ENCODE measurements around the gene IER5L. TPM values are rescaled to one million over a fixed set of nuclear protein-coding genes. Genes with fewer than 3 reads are reported as not detected.

The IER5L gene
- total RNA-seq, 4 donors from 2014 or later = 4.3 to 8.2 (median 6.2) TPM

DNA sequence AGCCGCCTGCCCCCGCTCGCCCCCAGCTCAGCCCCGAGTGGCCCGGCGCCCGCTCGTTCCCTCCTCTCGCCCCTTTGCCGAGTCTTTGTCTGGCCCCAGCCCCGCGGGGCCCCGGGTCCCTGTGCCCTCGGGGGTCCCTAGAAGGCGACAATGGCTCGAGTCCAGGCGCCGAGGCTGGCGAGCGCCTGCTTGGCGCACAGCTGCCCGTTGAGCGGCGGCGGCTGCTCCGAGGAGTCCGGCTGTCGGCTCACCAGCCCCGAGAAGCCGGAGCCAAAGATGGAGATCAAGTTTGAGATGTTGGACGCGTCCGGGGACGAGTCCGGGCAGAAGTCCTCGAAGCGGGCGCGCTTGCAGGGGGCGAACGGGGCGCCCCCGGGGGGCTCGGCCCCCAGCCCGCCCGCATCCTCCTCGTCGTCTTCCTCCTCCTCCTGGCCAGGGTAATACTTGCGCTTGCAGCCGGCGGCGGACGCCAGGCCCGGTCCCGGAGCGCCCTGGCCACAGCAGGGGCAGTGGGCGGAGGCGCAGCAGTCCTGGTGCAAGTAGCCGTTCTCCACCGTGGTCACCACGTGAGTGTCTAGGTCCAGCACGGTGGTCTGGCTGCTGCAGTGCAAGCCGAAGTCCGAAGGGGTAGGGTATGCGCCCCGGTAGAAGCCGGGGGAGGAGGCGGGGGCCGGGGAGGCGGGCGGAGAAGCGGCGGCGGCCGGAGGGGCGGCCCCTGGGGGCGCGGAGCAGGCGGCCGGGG, 1.2 kb downstream of the IER5L start:
- TF ChIP-seq EP300 (IDR thresholded peaks at IDR 0.05) = no peak
- TF ChIP-seq POLR2AphosphoS5 (IDR thresholded peaks at IDR 0.05) = no peak
- TF ChIP-seq, protein P1, sequence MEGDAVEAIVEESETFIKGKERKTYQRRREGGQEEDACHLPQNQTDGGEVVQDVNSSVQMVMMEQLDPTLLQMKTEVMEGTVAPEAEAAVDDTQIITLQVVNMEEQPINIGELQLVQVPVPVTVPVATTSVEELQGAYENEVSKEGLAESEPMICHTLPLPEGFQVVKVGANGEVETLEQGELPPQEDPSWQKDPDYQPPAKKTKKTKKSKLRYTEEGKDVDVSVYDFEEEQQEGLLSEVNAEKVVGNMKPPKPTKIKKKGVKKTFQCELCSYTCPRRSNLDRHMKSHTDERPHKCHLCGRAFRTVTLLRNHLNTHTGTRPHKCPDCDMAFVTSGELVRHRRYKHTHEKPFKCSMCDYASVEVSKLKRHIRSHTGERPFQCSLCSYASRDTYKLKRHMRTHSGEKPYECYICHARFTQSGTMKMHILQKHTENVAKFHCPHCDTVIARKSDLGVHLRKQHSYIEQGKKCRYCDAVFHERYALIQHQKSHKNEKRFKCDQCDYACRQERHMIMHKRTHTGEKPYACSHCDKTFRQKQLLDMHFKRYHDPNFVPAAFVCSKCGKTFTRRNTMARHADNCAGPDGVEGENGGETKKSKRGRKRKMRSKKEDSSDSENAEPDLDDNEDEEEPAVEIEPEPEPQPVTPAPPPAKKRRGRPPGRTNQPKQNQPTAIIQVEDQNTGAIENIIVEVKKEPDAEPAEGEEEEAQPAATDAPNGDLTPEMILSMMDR (IDR thresholded peaks at IDR 0.05) = no peak
- no peak for TF ChIP-seq POLR2A (IDR thresholded peaks at IDR 0.05)
- peaks cover 42% of the 10 kb centered on the region for H3K4me1 ChIP-seq
- no peak for DNase-seq (ENCODE audit: low spot score in 2 of 2)

DNA sequence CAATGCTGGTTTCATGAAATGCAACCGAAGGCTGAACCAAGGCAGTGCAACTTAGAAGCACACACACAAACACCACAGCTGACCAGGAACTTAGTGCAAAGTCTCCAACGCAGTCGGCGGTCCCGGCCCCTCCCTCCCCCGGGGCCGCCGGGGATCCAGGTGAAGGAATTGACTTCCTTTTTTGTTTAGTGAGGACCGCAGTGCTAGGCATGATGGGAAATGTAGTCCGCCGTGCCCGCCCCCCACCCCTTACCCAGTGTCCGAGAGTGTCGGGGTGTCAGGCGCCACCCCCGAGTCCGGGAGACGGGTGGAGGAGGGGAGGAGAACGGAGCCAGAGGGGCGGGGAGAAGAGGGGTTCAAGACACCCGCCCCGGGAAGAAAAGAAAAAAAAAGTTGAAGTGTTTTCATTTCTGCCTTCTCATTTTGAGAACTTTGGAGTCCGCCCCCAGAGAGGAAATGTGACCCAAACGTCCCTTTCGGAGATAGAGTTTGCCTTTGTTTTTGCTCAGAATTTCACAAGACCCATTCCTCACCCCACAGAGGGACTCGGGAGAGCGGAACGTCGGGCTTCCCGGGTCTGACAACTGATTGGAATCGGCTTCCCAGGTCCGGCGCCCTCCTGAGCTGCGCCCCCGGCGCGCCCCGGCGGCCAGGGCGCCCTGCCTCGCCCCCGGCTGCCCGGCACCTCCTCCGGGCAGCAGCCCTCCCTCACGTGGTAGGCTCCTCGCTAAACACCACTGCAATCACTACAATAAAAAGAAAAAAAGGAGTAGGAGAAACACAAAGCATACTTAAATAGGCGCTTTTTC, 2.0 kb downstream of the IER5L start:
- H3K4me1 ChIP-seq = peaks cover 42% of the 10 kb centered on the region
- no peaks in the 10 kb centered on the region for H3K36me3 ChIP-seq
- H3K27ac ChIP-seq = peak overlapping the region; percentile 98
- H3K9me3 ChIP-seq = no peaks in the 10 kb centered on the region
- no peaks in the 10 kb centered on the region for H3K27me3 ChIP-seq
- H3K4me3 ChIP-seq = peak overlapping the region; percentile 79
- WGBS = under 1% methylated on average over 45 of the region's 47 CpGs
- DNase-seq (ENCODE audit: low spot score in 2 of 2) = peak; percentile 90 to 91
- TF ChIP-seq POLR2A (IDR thresholded peaks at IDR 0.05) (peak in 1 of 2 donors; percentile 35), POLR2AphosphoS5 (IDR thresholded peaks at IDR 0.05) (peak in 1 of 3 donors; percentile 26), EP300 (IDR thresholded peaks at IDR 0.05) (no peak)

More for the DNA sequence above, 1.2 kb downstream of the IER5L start:
- H3K27ac ChIP-seq = peak overlapping the region; percentile 98
- H3K36me3 ChIP-seq = no peaks in the 10 kb centered on the region
- WGBS = under 1% methylated on average over 29 of the region's 80 CpGs
- no peaks in the 10 kb centered on the region for H3K27me3 ChIP-seq
- no peaks in the 10 kb centered on the region for H3K9me3 ChIP-seq
- H3K4me3 ChIP-seq = peak overlapping the region; percentile 79

DNA sequence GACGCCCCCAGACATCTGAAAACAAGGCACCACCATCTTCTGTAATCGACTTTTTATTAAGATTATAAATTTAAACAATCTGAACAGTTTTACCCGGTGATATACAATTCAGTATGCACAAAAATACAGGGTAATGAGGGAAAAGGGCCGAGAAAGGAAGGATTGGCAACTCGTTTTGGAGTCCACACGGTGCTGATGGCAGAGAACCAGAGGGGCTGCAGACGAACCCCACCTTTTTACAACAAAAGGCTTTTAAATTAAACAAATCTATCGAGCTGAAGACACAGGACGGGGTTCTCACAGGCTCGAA, 2.6 kb downstream of the IER5L start:
- Histone ChIP-seq H3K9me3 (no peaks in the 10 kb centered on the region), H3K4me3 (peak overlapping the region; percentile 79), H3K36me3 (no peaks in the 10 kb centered on the region), H3K27me3 (no peaks in the 10 kb centered on the region), H3K4me1 (peaks cover 42% of the 10 kb centered on the region), H3K27ac (peak overlapping the region; percentile 98)
- DNase-seq (ENCODE audit: low spot score in 2 of 2) = no peak
- TF ChIP-seq POLR2A (IDR thresholded peaks at IDR 0.05) (no peak), POLR2AphosphoS5 (IDR thresholded peaks at IDR 0.05) (no peak), EP300 (IDR thresholded peaks at IDR 0.05) (no peak)
- TF ChIP-seq, protein P1 (IDR thresholded peaks at IDR 0.05) = no peak
- WGBS = 2% methylated on average over 10 of the region's 10 CpGs

DNA sequence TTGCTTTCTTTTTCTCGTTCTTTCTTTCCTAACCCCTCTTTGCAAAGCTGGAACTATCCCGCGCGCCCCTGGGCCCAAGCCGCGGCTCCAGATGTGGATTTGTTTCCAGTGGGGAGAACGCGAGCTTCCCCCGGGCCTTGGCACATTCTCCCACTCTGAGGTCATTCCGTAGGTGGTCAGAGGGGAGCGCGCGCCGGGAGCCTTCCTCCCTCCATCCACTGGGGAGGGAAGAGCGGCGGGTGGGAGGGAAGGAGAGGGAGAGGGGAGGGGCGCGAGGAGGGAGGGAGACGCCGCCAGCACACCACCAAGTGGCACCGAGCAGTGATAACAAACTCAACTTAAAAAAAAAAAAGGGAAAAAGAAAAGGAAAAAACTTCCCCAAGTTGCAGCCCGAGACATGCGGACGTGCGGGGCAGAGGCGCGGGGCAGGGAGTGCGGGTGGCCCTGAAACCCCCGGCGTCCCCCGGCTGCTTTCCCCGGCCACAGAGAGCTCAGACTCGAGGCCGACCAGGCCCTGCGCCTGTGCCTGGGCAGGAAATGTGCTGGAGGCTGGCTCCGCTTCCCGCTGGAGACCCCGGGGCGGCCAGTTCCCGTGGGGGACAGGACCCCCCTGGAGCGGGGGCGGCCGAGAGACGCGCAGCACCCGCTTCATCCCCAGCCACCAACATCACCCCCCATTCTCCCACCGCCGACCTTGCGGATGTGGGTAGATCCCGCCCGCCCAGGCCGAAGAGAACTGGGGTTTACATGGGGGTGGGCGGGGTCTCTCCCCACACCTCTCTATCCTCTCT, 3.1 kb downstream of the IER5L start:
- peaks cover 48% of the 10 kb centered on the region for H3K4me1 ChIP-seq
- peak; percentile 92 for DNase-seq (ENCODE audit: low spot score in 2 of 2)
- 1% methylated on average over 46 of the region's 53 CpGs for WGBS

More for the DNA sequence above, 3.1 kb downstream of the IER5L start:
- Histone ChIP-seq H3K4me3 (peak overlapping the region; percentile 79), H3K36me3 (no peaks in the 10 kb centered on the region), H3K27ac (peak overlapping the region; percentile 98), H3K27me3 (no peaks in the 10 kb centered on the region), H3K9me3 (no peaks in the 10 kb centered on the region)
- TF ChIP-seq, protein P1 (IDR thresholded peaks at IDR 0.05) = no peak
- no peak for TF ChIP-seq POLR2AphosphoS5 (IDR thresholded peaks at IDR 0.05)
- TF ChIP-seq EP300 (IDR thresholded peaks at IDR 0.05) = no peak
- TF ChIP-seq POLR2A (IDR thresholded peaks at IDR 0.05) = no peak
